ENCODE data around the gene SEMA6A. TPM values are rescaled to one million over a fixed set of nuclear protein-coding genes. Genes with fewer than 3 reads are reported as not detected.
A peak's percentile ranks its signal among the peaks of the same experiment; 100 is the strongest.

SEMA6A gene
- total and polyA plus RNA-seq, 2 experiments from 2014 or later, result 13.2 to 27.6 TPM

- no peaks in the 10 kb centered on the region for H3K36me3 ChIP-seq
- H3K4me3 ChIP-seq, result no peak overlapping the region
- DNase-seq (ENCODE audit: low read depth in 1 of 2, low spot score in 1 of 2), result no peak
- H3K27ac ChIP-seq, result no peak overlapping the region
- H3K4me1 ChIP-seq (ENCODE audit: low read depth), result no peaks in the 10 kb centered on the region
- no peaks in the 10 kb centered on the region for H3K27me3 ChIP-seq
- no peaks in the 10 kb centered on the region for H3K9me3 ChIP-seq (ENCODE audit: low read depth)
- TF ChIP-seq, protein P1, sequence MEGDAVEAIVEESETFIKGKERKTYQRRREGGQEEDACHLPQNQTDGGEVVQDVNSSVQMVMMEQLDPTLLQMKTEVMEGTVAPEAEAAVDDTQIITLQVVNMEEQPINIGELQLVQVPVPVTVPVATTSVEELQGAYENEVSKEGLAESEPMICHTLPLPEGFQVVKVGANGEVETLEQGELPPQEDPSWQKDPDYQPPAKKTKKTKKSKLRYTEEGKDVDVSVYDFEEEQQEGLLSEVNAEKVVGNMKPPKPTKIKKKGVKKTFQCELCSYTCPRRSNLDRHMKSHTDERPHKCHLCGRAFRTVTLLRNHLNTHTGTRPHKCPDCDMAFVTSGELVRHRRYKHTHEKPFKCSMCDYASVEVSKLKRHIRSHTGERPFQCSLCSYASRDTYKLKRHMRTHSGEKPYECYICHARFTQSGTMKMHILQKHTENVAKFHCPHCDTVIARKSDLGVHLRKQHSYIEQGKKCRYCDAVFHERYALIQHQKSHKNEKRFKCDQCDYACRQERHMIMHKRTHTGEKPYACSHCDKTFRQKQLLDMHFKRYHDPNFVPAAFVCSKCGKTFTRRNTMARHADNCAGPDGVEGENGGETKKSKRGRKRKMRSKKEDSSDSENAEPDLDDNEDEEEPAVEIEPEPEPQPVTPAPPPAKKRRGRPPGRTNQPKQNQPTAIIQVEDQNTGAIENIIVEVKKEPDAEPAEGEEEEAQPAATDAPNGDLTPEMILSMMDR (IDR thresholded peaks at IDR 0.05; ENCODE audit: low read depth, low read length), result peak; percentile 12
Observed at GRCh38 chr5:116404016-116404415, 170.6 kb downstream of the SEMA6A start.

DNA sequence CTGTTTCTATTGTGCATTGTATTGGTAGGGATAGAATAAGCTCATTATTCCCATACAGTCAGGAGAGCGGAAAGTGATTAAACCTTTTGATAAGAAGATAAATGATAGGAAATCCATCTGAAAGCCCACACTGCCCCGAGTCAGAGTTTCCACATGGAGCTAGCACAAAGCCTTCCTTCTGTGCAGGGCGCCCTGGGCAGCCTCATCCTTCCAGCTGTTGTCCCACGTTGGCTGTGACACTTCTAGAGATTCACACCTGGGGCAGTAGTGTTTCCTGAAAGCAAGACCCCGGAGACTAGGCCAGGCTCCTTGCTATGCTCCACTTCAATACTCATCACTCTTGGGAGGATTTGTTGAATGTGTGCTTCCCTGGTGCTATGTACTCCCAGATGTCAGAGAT lies 172.4 kb downstream of the SEMA6A start:
- TF ChIP-seq, protein P1 (IDR thresholded peaks at IDR 0.05; ENCODE audit: low read depth, low read length), result no peak
- Histone ChIP-seq H3K27ac (no peak overlapping the region), H3K27me3 (no peaks in the 10 kb centered on the region), H3K4me1 (ENCODE audit: low read depth) (no peaks in the 10 kb centered on the region), H3K36me3 (no peaks in the 10 kb centered on the region), H3K9me3 (ENCODE audit: low read depth) (no peaks in the 10 kb centered on the region), H3K4me3 (no peak overlapping the region)
- no peak for DNase-seq (ENCODE audit: low read depth in 1 of 2, low spot score in 1 of 2)

GRCh38 chr5:116401576-116401975 lies 173.0 kb downstream of the SEMA6A start:
- no peak for DNase-seq (ENCODE audit: low read depth in 1 of 2, low spot score in 1 of 2)
- no peaks in the 10 kb centered on the region for H3K9me3 ChIP-seq (ENCODE audit: low read depth)
- TF ChIP-seq, protein P1 (IDR thresholded peaks at IDR 0.05; ENCODE audit: low read depth, low read length), result no peak
- no peaks in the 10 kb centered on the region for H3K27me3 ChIP-seq
- H3K4me1 ChIP-seq (ENCODE audit: low read depth), result no peaks in the 10 kb centered on the region
- H3K4me3 ChIP-seq, result no peak overlapping the region
- H3K27ac ChIP-seq, result no peak overlapping the region
- H3K36me3 ChIP-seq, result no peaks in the 10 kb centered on the region

DNA sequence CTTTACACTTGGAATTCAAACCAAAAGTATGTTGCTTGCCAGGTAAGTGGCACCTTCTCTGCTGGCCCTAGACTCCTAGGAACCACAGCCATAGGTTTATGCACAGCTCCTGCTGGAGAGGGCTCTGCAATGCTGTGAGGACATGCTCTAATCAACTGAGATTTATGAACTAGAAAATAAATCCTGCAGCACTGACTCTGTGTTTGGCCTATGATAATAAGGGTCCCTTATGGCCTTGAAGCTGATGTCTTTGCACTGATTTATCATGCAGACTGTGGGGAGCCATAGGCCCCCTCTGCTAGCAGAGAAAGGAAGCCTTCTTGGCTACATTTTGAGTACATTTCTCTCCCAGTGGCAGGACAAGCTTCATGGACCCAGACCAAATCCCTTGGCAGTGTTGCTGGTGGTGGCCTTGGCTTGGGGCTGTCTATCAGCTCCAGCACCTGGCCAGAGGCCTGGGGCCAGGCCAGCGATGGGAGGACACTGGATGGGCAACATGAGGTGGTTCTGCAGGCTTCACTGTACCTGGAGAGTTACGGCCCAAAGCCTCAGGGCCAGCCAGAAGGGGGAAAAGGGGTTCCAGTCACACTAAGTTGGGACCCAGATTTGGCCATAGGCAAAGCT lies 178.0 kb downstream of the SEMA6A start:
- no peaks in the 10 kb centered on the region for H3K27me3 ChIP-seq
- H3K4me1 ChIP-seq (ENCODE audit: low read depth), result no peaks in the 10 kb centered on the region
- no peaks in the 10 kb centered on the region for H3K36me3 ChIP-seq
- DNase-seq (ENCODE audit: low read depth in 1 of 2, low spot score in 1 of 2), result no peak
- no peak overlapping the region for H3K4me3 ChIP-seq
- H3K9me3 ChIP-seq (ENCODE audit: low read depth), result no peaks in the 10 kb centered on the region
- no peak overlapping the region for H3K27ac ChIP-seq
- TF ChIP-seq, protein P1 (IDR thresholded peaks at IDR 0.05; ENCODE audit: low read depth, low read length), result no peak

DNA sequence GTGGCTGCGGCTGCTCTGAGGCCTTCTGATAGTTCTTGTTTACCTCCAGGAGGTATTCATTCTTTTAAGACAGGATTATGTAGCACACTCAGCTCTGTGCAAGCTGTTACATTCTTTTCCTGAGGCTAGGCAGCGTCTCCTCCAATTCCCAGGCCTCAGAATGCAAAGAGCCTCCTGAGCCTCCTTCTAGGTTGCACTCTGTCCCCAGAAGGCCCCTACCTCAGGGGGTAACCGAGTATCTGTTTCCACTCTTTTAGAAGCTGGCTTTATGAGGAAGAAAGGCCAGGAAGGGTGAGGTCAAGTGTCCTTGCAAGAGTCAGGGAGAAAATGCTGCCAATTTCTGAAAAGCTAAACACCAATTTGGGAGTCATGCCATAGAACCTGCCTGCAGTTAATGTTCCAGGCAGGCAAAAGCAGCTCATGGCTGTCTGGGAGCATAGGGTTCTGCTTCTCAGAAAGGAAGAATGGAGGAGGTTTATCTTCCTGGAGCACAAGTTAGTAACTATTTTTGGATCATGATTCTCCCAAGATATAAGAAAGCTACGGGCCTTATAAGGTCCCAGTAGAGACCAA lies 178.9 kb downstream of the SEMA6A start:
- Histone ChIP-seq H3K36me3 (no peaks in the 10 kb centered on the region), H3K4me3 (no peak overlapping the region), H3K27ac (no peak overlapping the region), H3K4me1 (ENCODE audit: low read depth) (no peaks in the 10 kb centered on the region), H3K9me3 (ENCODE audit: low read depth) (no peaks in the 10 kb centered on the region), H3K27me3 (no peaks in the 10 kb centered on the region)
- no peak for DNase-seq (ENCODE audit: low read depth in 1 of 2, low spot score in 1 of 2)
- TF ChIP-seq, protein P1 (IDR thresholded peaks at IDR 0.05; ENCODE audit: low read depth, low read length), result no peak

Data from cardiac muscle cell (in vitro differentiated cells and primary cell).